ENCODE results near the gene CCDC7.
"Not testable (repeated sequence)": the region's sequence is repeated elsewhere in the genome, so short reads cannot be mapped to it uniquely, and the experiment has no call there.

Gene CCDC7

DNA sequence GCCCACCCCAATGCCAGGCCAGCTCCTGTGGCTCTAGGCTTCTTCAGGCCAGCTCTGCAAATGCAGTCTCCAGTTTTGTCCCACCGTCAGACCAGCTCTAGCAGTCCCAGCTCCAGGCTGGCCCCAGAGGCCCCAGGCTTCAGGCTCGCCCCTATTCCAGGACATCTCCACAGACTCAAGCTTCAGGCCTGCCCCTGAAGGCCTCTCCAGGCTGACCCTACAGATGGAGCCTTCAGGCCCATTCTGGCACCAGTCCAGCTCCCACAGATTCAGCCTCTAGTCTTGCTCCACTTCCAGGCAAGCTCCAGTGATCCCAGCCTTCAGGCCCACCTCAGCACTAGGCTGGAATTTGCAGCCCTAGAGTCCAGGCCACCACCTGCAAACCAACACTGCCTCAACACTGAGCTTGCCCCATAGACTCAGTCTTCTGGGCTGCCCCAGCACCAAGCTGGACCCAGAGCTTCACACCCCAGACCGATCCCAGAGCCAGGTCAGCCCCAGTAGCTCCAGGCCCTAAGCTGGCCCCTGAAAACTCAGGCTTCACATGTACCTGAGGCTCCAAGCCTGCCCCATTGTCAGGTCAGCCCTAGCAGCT is 341.8 kb downstream of the CCDC7 start:
- no peak for DNase-seq
- in situ Hi-C loops (cut with HindIII; ENCODE audit: low pct_ligation_motif_present, low pct_unique_long_range_greater_than_20kb, low sequenced_read_pairs), result no loop called here

DNA sequence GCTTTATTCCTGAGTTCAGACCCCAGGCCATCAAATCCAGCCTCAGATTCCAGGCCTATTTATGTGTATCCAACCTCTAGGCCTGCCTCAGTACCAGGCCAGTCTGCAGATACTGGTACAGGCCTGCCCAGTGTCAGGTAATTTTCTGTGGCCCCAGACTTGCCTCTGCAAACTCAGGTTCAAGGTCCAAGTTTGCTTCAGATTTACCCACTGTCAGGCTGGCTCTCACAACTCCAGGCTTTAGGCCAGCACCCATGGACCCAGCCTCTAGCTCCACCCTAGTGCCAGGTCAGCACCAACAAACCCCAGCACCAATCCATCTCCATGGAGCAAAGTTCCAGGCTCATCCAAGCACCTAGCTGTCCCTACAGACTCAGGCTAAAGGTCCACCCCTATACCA is 342.4 kb downstream of the CCDC7 start:
- no peak for DNase-seq
- in situ Hi-C loops (cut with HindIII; ENCODE audit: low pct_ligation_motif_present, low pct_unique_long_range_greater_than_20kb, low sequenced_read_pairs), result no loop called here

DNA sequence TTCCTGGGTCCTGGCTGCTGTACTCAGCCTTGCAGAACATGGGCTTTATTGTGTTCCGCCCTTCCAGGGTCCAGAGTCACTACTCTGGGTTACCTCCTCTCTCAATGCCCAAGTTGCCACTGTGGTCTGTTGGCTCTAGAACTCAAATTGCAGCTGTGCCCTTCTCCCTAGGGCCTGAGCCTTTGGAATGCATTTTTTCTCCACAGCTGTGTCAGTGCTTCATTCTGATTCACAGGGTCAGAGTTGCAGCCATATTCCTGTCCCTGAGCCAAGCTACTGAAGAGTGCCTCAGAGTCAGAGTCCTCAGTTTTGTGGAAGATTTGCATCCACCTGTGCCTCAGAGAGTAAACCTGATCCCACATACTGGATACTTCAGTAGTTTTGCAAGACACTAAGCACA is 344.5 kb downstream of the CCDC7 start:
- no peak for DNase-seq
- in situ Hi-C loops (cut with HindIII; ENCODE audit: low pct_ligation_motif_present, low pct_unique_long_range_greater_than_20kb, low sequenced_read_pairs), result no loop called here

DNA sequence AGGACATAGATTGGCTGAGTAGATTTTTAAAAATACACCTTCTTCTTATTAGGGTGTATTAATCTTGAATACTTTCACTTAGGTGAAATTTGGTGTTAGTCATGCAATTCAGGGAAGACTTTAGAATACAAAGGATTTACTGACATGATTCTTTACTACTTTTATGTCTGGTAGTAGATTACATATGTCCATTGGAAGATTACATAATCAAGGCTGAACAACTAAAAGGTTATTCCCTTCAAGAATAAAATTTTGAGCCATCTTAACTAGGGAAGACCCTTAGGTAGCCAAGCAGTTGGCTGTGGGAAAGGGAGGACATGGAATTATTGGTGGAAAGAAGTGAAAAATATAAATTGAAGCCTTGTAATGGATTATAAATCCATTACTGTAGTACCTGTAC is 347.1 kb downstream of the CCDC7 start:
- no peak for DNase-seq
- in situ Hi-C loops (cut with HindIII; ENCODE audit: low pct_ligation_motif_present, low pct_unique_long_range_greater_than_20kb, low sequenced_read_pairs), result no loop called here

DNA sequence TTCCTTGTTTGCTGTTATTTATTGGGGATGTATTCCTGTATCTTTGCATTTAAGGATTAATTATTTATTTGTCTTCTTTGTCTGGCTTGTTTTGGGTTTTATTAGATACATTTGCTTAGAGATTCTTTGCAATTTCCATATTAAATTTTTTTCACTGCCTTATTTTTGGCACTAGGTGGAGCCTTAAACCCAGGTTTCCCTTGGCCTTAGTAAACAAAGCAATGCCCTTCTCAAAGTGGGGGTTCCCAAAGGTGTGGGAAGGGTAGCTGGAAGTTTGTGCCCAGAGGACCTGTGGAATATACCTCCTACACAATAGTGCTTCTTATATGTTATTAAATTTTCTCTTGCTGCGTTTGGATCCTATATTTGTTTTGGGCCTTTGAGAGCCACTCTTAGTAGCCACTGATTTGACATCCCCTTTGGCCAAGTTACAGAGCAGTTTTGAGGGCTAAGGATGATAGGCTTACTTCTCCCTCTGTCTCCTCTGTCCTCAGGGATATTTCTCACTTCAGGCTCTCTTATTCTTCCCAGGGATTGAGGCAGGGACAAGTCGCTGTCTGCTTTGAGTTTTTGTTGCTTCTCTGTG is 349.8 kb downstream of the CCDC7 start:
- in situ Hi-C loops (cut with HindIII; ENCODE audit: low pct_ligation_motif_present, low pct_unique_long_range_greater_than_20kb, low sequenced_read_pairs), result no loop called here
- peak; percentile 40 for DNase-seq

DNA sequence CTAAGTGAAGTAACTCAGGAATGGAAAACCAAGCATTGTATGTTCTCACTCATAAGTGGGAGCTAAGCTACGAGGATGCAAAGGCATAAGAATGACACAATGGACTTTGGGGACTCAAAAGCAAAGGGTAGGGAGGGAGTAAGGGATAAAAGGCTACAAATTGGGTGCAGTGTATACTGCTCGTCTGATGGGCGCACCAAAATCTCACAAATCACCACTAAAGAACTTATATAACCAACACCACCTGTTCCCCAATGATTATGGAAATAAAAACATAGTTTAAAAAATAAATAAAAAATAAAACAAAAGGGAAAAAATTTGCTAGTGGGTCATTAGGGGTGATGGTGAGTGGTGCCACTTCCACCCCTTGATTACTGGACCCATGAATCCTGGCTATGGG is 351.5 kb downstream of the CCDC7 start:
- in situ Hi-C loops (cut with HindIII; ENCODE audit: low pct_ligation_motif_present, low pct_unique_long_range_greater_than_20kb, low sequenced_read_pairs); DNase-seq: not testable (repeated sequence)

DNA sequence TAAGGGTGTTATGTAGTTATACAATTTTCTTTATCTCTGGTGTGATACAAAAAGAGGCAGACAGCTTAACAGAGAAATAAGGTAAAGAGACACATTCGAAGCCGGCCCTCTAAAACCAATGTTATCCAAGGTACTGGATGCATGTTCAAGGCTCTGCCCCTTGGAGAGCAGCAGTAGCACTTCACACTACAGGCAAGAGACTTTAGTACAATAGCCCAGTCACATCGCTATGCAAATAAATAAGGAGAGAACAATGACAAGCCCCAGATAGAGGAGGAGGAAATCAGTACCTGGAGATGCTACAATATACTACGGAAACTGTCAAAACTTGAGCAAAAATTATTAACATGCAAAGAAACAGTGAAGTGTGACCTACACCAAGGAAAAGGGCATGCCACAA is 401.0 kb downstream of the CCDC7 start:
- in situ Hi-C loops (cut with HindIII; ENCODE audit: low pct_ligation_motif_present, low pct_unique_long_range_greater_than_20kb, low sequenced_read_pairs), result no loop called here
- DNase-seq, result no peak

DNA sequence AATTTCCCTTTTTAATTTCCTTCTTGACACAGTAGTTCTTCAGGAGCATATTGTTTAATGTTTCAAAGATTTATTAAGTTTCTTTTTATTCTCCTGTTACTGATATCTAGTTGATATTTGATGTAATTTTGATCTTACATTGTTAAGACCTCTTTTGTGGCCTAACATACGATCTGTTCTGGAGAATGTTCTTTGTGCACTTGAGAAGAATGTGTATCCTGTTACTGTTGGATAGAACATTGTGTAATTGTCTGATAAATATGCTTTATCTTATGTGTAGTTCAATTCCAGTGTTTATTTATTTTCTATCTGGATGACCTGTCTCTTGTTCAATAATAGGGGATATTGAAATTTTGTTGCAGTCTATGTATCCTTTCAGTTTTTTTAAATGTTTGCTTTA is 405.4 kb downstream of the CCDC7 start:
- DNase-seq, result no peak
- in situ Hi-C loops (cut with HindIII; ENCODE audit: low pct_ligation_motif_present, low pct_unique_long_range_greater_than_20kb, low sequenced_read_pairs), result no loop called here

DNA sequence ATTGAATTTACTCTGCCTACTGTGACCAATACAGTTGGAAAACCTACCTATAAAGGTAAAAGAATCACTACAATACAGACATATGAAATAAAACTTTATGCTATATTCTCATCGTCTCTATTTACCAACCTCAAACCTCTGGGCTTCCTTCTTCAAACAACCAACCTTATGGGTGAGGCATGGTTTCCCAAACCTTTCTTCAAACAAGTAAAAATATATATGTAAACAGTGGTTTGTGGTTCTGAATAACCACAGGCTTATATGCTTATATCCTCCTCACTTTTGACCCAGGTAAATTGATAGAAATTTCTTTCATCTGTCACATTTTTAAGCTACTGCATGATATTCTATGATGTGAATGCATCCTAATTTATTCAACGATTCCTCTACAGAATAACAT is 408.5 kb downstream of the CCDC7 start:
- in situ Hi-C loops (cut with HindIII; ENCODE audit: low pct_ligation_motif_present, low pct_unique_long_range_greater_than_20kb, low sequenced_read_pairs), result no loop called here
- DNase-seq, result no peak

DNA sequence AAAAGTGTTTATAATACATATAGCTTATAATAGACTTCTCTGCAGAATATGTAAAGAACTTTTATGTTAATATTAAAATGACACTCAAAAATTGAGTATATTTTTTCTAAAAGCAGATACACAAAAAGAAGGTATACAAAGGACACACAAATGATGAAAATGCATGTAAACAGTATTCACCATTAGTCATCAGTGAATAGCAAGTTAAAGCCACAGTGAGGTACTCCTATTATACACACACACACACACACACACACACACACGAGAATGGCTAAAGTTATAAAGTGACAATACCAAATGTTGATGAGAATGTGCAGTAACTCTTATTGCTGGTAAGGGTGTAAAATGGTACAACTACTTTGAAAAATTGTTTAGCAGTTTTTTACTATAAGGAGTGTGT is 419.2 kb downstream of the CCDC7 start:
- in situ Hi-C loops (cut with HindIII; ENCODE audit: low pct_ligation_motif_present, low pct_unique_long_range_greater_than_20kb, low sequenced_read_pairs), result no loop called here
- no peak for DNase-seq

DNA sequence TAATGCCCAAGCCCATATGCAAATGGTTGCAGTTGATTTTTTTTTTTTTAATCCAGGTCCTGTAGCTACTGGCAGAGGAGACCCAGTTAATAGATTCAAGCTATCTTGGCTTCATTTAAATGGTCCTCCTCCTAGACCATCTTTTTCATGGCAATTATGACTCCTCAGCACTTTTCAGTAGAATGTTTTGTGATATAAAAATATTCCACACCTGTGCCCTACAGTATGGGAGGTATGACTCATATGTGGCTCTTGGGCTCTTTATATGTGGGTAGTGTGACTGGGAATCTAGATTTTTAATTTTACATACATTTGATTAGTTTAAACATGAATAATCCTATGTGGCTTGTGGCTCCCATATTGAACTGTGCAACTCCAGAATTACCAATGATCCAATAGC is 432.0 kb downstream of the CCDC7 start:
- in situ Hi-C loops (cut with HindIII; ENCODE audit: low pct_ligation_motif_present, low pct_unique_long_range_greater_than_20kb, low sequenced_read_pairs), result no loop called here
- no peak for DNase-seq

DNA sequence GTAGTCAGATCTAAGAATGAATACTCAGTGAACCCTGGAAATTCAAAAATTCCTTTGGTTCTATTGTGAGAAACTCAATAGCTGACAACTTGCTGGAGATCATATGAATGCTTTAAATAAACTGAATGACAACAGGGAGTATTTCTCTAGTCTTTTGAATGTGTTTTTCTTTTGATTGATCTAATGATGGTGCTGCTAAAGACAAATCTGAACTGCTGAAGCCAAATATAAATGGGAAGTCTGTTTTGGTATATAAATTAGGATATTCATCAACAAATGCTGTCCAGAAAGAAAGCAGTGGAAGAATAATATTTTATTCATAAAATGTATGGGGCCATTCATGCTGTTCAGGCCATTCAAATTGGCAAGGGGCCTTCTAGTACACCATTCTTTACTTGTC is 432.7 kb downstream of the CCDC7 start:
- in situ Hi-C loops (cut with HindIII; ENCODE audit: low pct_ligation_motif_present, low pct_unique_long_range_greater_than_20kb, low sequenced_read_pairs), result no loop called here
- no peak for DNase-seq

DNA sequence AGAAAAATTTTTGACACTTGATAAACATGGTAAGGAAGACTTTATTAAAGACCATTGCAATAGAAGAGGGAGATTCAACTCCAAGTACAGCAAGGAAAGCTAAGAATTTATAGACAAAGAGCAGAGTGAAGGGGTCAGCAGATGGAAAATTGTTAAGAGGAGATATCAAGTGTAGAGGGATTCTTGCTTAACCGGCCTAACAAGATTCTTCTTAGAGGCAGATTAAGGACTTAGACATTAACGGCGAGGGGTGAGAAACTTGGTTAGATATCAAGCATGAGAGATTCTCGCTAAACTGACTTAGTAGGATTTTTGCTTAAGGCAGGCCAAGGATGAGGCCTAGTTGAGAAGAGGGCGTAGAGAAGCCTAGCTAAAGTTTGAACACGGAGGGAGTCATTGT is 436.1 kb downstream of the CCDC7 start:
- in situ Hi-C loops (cut with HindIII; ENCODE audit: low pct_ligation_motif_present, low pct_unique_long_range_greater_than_20kb, low sequenced_read_pairs), result no loop called here
- DNase-seq, result no peak

DNA sequence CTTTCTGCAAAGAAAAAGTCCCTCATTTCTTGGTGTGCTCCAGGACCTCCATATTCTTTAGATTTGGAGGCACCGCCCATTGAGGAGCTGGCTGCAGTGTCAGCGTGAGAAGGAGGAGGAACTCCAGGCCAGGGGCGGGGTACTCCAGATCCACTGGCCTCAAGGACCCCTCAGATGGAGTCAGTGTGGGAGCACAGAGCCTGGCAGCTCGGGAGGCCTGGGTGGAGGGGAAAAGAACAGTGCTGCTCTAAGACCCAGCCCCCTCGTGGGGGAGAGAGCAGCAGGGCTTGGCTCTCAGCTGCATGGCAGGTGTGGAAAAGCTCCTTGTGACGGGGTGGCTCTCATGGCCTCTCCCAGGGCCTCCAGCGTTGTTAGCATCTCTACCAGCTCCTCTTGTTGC is 441.5 kb downstream of the CCDC7 start:
- in situ Hi-C loops (cut with HindIII; ENCODE audit: low pct_ligation_motif_present, low pct_unique_long_range_greater_than_20kb, low sequenced_read_pairs), result no loop called here
- DNase-seq, result no peak

DNA sequence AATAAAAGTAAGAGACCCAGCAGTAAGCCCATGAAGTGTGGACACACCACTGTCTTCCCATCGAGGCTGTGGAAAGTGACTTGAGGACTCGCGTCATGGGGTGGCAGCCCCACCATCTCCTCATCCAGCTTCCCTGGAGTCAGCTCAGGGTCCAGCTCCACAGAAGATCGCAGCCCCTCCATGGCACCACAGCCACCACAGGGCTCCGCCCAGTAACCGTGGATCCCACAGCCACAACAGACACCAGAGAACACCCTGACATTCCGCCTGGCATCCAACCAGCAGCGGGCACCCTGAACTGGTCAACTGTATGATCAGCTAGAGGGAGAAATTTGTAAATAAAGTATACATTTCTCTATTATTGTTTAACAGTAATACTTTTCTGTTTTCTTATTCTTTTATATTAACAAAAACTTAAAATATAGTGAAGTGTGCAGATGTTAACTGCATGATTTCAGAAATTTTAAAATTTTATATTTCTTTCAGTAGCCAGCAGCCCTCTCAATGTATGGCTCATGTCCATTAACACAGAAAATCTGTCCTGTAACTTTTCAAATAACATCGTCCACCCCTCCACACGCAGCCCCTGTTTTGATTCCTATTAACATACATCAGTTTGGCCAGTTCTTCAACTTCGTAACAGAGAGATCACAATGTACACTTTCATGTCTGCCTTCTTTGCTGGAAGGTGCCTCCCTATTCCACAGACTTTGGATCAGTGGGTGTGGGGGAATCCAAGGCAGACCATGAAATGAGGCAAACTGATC is 442.4 kb downstream of the CCDC7 start:
- DNase-seq, result no peak
- in situ Hi-C loops (cut with HindIII; ENCODE audit: low pct_ligation_motif_present, low pct_unique_long_range_greater_than_20kb, low sequenced_read_pairs), result no loop called here

DNA sequence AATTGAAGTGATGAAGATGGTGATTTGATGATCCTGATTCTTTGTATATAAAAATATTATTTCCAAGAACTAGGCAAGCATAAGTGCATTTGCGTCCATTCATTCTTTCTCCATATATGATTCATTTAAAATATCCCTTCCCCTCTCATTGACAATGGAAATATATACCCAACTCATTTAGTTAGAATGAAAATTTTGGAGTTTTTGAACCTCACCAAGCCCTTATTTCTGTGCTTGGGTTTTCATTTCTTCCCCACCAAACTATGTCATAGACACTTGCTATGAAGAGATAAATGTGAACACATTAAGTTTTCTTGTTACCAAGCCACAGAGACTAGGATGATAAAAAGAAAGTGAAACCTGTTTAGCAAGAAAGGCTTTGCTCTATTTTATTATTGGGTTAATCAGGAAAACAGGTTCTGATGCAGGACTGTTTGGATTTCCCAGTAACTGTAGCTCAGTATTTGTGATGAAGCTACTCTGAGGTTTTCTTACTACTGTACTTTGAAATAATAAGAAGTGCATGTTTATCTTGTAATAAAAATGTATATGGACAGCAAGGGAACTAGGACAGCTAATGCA is 443.8 kb downstream of the CCDC7 start:
- in situ Hi-C loops (cut with HindIII; ENCODE audit: low pct_ligation_motif_present, low pct_unique_long_range_greater_than_20kb, low sequenced_read_pairs), result no loop called here
- no peak for DNase-seq

DNA sequence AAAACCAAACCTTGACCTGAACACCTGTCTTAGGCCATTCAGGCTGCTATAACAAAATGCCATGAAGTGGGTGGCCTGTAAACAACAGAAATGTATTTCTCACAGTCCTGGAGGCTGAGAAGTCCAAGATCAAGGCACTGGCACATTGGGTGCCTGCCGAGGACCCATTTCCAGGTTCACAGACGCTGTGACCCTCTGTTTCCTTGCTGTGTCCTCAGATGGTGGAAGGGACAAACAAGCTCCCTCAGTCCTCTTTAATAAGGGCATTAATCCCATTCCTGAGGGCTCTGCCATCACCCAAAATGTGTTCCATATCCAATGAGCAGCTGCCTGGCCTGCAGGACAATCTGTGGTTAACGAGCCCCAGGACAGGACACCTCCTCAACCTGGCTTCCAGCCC is 444.5 kb downstream of the CCDC7 start:
- in situ Hi-C loops (cut with HindIII; ENCODE audit: low pct_ligation_motif_present, low pct_unique_long_range_greater_than_20kb, low sequenced_read_pairs), result no loop called here
- no peak for DNase-seq

DNA sequence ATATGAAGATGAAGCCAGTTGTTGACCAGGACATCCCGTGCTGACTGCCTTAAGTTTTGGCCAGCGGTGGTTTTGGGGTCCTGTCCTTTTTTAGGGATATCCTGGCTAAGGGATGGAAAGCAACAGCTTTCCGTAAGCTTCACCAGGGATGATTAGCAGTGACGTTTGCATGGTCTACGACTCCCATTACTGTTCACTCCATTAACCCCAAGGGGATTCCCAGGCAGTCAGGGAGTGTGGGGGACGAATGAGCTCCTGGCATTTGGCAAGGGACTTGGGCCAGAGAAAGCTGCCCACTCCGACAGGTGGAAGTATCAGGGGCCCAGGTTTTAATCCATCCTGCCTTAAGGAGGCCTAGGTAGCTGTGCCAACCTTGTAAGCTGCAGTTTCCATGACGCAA is 445.3 kb downstream of the CCDC7 start:
- in situ Hi-C loops (cut with HindIII; ENCODE audit: low pct_ligation_motif_present, low pct_unique_long_range_greater_than_20kb, low sequenced_read_pairs), result no loop called here
- no peak for DNase-seq

DNA sequence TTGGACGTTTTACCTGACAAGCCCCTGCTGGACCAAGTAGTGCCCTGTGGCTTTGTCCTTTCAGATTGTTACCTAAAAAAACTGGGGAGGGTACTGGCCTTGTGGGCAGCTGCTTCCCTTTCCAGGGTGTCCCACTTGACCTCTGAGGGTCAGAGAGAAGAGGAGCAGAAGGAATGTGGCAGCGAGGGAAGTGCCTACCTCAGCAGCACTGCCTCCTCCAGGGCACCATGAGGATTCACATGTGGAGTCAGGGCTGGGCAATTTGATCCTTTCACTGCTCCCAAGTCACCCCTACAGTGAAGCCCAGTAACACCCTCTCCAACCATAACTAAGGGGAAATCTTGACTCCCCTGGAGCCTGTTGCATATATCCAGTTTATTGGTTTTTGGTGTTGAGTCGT is 447.5 kb downstream of the CCDC7 start:
- in situ Hi-C loops (cut with HindIII; ENCODE audit: low pct_ligation_motif_present, low pct_unique_long_range_greater_than_20kb, low sequenced_read_pairs), result no loop called here
- peak; percentile 14 for DNase-seq
